ENCODE measurements around the gene ELAVL4.

GRCh38 chr1:50066806-50067205 lies 41.9 kb upstream of the ELAVL4 start:
- TF ChIP-seq EZH2 (IDR thresholded peaks at IDR 0.05; ENCODE audit: borderline replicate concordance, low read depth, low read length, poor library complexity, severe bottlenecking) = no peak
- TF ChIP-seq, protein P1, sequence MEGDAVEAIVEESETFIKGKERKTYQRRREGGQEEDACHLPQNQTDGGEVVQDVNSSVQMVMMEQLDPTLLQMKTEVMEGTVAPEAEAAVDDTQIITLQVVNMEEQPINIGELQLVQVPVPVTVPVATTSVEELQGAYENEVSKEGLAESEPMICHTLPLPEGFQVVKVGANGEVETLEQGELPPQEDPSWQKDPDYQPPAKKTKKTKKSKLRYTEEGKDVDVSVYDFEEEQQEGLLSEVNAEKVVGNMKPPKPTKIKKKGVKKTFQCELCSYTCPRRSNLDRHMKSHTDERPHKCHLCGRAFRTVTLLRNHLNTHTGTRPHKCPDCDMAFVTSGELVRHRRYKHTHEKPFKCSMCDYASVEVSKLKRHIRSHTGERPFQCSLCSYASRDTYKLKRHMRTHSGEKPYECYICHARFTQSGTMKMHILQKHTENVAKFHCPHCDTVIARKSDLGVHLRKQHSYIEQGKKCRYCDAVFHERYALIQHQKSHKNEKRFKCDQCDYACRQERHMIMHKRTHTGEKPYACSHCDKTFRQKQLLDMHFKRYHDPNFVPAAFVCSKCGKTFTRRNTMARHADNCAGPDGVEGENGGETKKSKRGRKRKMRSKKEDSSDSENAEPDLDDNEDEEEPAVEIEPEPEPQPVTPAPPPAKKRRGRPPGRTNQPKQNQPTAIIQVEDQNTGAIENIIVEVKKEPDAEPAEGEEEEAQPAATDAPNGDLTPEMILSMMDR (conservative IDR thresholded peaks at IDR 0.05; ENCODE audit: low read depth, low read length) = no peak

All from A673 (cell line).